Caco-2 (cell line): ENCODE results near the gene SLC25A51. TPM values are rescaled to one million over a fixed set of nuclear protein-coding genes. Genes with fewer than 3 reads are reported as not detected.

Experiments used
- BruUV-seq: library from RNA; stranded (reverse); fragments of 400-500 nt; replicated peaks from 2 replicates; lab custom pipeline; 2021; lab: Mats Ljungman, UMichigan
- CTCF ChIA-PET: fragments of 300-600 bp; sonication (Branson Sonifier 250); formaldehyde crosslinking; loops from one replicate; lab custom pipeline; 2022; ENCODE audit warnings: antibody characterized with exemption; lab: Charles Lee
- POLR2A ChIA-PET: fragments of 300-600 bp; sonication (Branson Sonifier 250); formaldehyde crosslinking; loops from one replicate; lab custom pipeline; 2022; ENCODE audit warnings: antibody characterized with exemption; lab: Charles Lee
- DNase-seq, 2 experiments: peaks; one replicate each; pipeline versions ENCODE4 v3.0.0 to v3.0.0-alpha.2; 2020 to 2022
- H3K27me3 ChIP-seq: replicated peaks from 2 replicates; pipeline ENCODE4 v1.6.0; 2011; ENCODE audit warnings: low read length; ENCODE audit not compliant: control insufficient read depth, insufficient read depth
- H3K36me3 ChIP-seq: 2 replicates; pipeline ENCODE4 v1.5.1; 2011; ENCODE audit warnings: low read length; ENCODE audit not compliant: control insufficient read depth, insufficient read depth
- H3K4me1 ChIP-seq: fragments of 250-450 bp; sonication (Bioruptor Pico); 2 replicates; pipeline ENCODE4 v1.5.1; 2020; ENCODE audit warnings: mild to moderate bottlenecking
- H3K4me3 ChIP-seq: 2 replicates; pipeline ENCODE4 v1.5.1; 2011; ENCODE audit warnings: low read depth, mild to moderate bottlenecking, control low read depth, low read length
- H3K9me3 ChIP-seq: fragments of 250-450 bp; sonication (Bioruptor Pico); 2 replicates; pipeline ENCODE4 v1.5.1; 2020; ENCODE audit warnings: mild to moderate bottlenecking, moderate library complexity
- H3K27ac Mint-ChIP-seq: one replicate; pipeline ENCODE4 v1.8.0; 2022; ENCODE audit warnings: mixed read lengths; ENCODE audit not compliant: unreplicated experiment
- H3K27me3 Mint-ChIP-seq: one replicate; pipeline ENCODE4 v1.8.0; 2022; ENCODE audit warnings: mixed read lengths; ENCODE audit not compliant: insufficient read depth, unreplicated experiment
- H3K36me3 Mint-ChIP-seq: one replicate; pipeline ENCODE4 v1.8.0; 2022; ENCODE audit warnings: mild to moderate bottlenecking, mixed read lengths; ENCODE audit not compliant: insufficient read depth, unreplicated experiment
- H3K4me1 Mint-ChIP-seq: one replicate; pipeline ENCODE4 v1.8.0; 2022; ENCODE audit warnings: low read depth, mixed read lengths; ENCODE audit not compliant: unreplicated experiment
- H3K4me3 Mint-ChIP-seq: one replicate; pipeline ENCODE4 v1.8.0; 2022; ENCODE audit warnings: mild to moderate bottlenecking, moderate library complexity, mixed read lengths; ENCODE audit not compliant: unreplicated experiment
- H3K9me3 Mint-ChIP-seq: one replicate; pipeline ENCODE4 v1.8.0; 2022; ENCODE audit warnings: mixed read lengths; ENCODE audit not compliant: unreplicated experiment
- intact Hi-C: fragments of 100-400 bp; cut with micrococcal nuclease; formaldehyde crosslinking; loops from one replicate; pipeline ENCODE4 v1.10.0; 2022; ENCODE audit not compliant: unreplicated experiment
- total RNA-seq: library from RNA; stranded (reverse); gene quantifications from 2 replicates; pipeline ENCODE4 v1.2.3, GENCODE V29; 2022
- TF ChIP-seq, protein P1 (sequence below), 2 experiments: fragments of 200-600 bp in 1 of 2; IDR thresholded peaks; 1 replicate in 1 of 2; 2 replicates in 1 of 2; pipeline versions ENCODE4 v1.5.1 to v1.8.0; 2011 to 2022; ENCODE audit warnings: antibody characterized with exemption in 1 of 2, control low read depth in 1 of 2, inconsistent platforms in 1 of 2, low read depth in 1 of 2, low read length in 1 of 2, mild to moderate bottlenecking in 1 of 2, moderate library complexity in 1 of 2; ENCODE audit not compliant: insufficient read depth in 1 of 2, severe bottlenecking in 1 of 2, unreplicated experiment in 1 of 2

The SLC25A51 gene
- total RNA-seq, 1 experiment from 2014 or later = 29.1 TPM

- intact Hi-C loops = no loop called here
- DNase-seq = no peak
- Mint-ChIP-seq H3K9me3 (no peaks in the 10 kb centered on the region), H3K27ac (no peak overlapping the region), H3K36me3 (peaks cover 17% of the 10 kb centered on the region), H3K27me3 (no peaks in the 10 kb centered on the region), H3K4me3 (no peak overlapping the region), H3K4me1 (peaks cover 6% of the 10 kb centered on the region)
- POLR2A ChIA-PET = no interaction called here
- Histone ChIP-seq H3K27me3 (no peaks in the 10 kb centered on the region), H3K36me3 (no peaks in the 10 kb centered on the region), H3K4me3 (no peak overlapping the region), H3K4me1 (no peaks in the 10 kb centered on the region), H3K9me3 (no peaks in the 10 kb centered on the region)
- CTCF ChIA-PET = no interaction called here
- BruUV-seq = no TSS peak
- TF ChIP-seq, protein P1, sequence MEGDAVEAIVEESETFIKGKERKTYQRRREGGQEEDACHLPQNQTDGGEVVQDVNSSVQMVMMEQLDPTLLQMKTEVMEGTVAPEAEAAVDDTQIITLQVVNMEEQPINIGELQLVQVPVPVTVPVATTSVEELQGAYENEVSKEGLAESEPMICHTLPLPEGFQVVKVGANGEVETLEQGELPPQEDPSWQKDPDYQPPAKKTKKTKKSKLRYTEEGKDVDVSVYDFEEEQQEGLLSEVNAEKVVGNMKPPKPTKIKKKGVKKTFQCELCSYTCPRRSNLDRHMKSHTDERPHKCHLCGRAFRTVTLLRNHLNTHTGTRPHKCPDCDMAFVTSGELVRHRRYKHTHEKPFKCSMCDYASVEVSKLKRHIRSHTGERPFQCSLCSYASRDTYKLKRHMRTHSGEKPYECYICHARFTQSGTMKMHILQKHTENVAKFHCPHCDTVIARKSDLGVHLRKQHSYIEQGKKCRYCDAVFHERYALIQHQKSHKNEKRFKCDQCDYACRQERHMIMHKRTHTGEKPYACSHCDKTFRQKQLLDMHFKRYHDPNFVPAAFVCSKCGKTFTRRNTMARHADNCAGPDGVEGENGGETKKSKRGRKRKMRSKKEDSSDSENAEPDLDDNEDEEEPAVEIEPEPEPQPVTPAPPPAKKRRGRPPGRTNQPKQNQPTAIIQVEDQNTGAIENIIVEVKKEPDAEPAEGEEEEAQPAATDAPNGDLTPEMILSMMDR (IDR thresholded peaks at IDR 0.05; ENCODE audit: insufficient read depth in 1 of 2, low read depth in 1 of 2, low read length in 1 of 2, severe bottlenecking in 1 of 2, unreplicated experiment in 1 of 2) = no peak
Observed at GRCh38 chr9:37928552-37929430, 24.9 kb upstream of the SLC25A51 start.

DNA sequence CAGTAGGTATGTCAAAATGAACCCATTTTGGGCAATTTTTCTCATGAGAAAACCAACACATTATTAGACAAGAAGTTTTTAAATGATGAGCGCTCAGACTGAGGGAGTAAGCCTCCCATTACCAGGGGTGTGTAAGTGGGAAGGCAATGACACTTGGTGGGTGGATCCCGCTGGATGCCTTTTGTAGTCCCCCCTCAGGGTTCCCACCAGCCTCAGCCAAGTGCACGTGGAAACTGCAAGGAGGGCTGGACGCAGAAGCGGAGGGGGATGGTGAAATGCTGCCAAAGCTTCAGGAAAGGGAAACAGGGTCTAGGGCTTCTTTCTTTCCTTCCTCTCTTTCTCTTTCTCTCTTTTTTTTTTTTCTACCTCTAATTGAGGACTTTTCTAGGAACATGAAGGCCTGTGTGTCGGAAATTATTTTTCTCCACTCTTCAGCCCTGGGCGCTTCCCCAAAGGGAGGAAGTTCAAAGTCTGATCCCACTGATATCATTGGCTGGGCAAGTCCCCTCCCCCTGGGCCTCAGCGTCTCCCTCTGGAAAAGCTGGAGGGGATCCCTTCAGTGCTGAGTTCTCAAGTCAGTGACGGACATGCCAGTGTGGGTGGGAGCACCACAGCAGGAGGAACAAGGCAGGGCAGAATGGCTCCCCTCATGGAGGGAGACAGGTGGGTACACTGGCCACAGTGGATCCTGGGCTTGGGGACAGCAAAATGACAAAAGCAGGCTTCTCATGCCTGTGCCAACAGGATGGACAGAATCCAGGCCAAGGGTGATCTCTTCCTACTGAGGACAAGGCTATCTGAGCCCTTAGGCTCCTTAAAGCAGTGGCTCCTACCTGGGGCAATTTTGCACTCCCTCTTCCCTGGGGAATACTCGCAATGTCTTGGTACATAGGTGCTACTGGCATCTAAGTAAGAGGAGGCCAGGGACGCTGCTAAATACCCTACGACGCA is 23.9 kb upstream of the SLC25A51 start:
- Mint-ChIP-seq H3K27me3 (no peaks in the 10 kb centered on the region), H3K4me1 (peaks cover 6% of the 10 kb centered on the region), H3K4me3 (no peak overlapping the region), H3K9me3 (no peaks in the 10 kb centered on the region), H3K36me3 (peaks cover 17% of the 10 kb centered on the region), H3K27ac (no peak overlapping the region)
- Histone ChIP-seq H3K4me3 (no peak overlapping the region), H3K27me3 (no peaks in the 10 kb centered on the region), H3K9me3 (no peaks in the 10 kb centered on the region), H3K36me3 (no peaks in the 10 kb centered on the region), H3K4me1 (no peaks in the 10 kb centered on the region)
- no TSS peak for BruUV-seq
- TF ChIP-seq, protein P1 (IDR thresholded peaks at IDR 0.05; ENCODE audit: insufficient read depth in 1 of 2, low read depth in 1 of 2, low read length in 1 of 2, severe bottlenecking in 1 of 2, unreplicated experiment in 1 of 2) = no peak
- POLR2A ChIA-PET = no interaction called here
- DNase-seq = no peak
- intact Hi-C loops = no loop called here
- CTCF ChIA-PET = no interaction called here

DNA sequence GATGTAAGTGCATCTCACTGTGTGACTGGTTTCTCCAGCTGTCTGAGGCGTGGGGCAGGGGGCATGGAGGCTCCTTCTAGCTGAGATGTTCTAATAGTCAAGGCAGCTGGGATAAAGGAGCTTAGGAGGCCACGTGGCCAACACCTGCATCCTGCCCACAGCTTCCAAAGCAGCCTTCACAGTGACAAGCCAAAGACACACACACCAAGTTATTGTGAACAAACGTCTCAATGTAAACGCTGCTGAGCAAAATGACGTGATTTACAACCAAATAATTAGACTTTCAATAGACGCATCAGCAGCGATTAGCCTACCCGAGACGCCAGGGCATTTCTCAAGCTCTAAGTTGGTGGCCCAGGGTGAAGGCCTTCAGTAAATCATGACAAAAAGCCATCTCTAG is 23.2 kb upstream of the SLC25A51 start:
- Mint-ChIP-seq H3K36me3 (peaks cover 22% of the 10 kb centered on the region), H3K9me3 (no peaks in the 10 kb centered on the region), H3K4me1 (peaks cover 6% of the 10 kb centered on the region), H3K4me3 (no peak overlapping the region), H3K27me3 (no peaks in the 10 kb centered on the region), H3K27ac (no peak overlapping the region)
- BruUV-seq = no TSS peak
- ChIA-PET CTCF (no interaction called here), POLR2A (no interaction called here)
- Histone ChIP-seq H3K9me3 (no peaks in the 10 kb centered on the region), H3K36me3 (no peaks in the 10 kb centered on the region), H3K4me1 (no peaks in the 10 kb centered on the region), H3K4me3 (no peak overlapping the region), H3K27me3 (no peaks in the 10 kb centered on the region)
- intact Hi-C loops = no loop called here
- TF ChIP-seq, protein P1 (IDR thresholded peaks at IDR 0.05; ENCODE audit: insufficient read depth in 1 of 2, low read depth in 1 of 2, low read length in 1 of 2, severe bottlenecking in 1 of 2, unreplicated experiment in 1 of 2) = no peak
- no peak for DNase-seq
